Measurements from ENCODE around the gene PPP1R8.

- no peak for TF ChIP-seq CTCF (conservative IDR thresholded peaks at IDR 0.05)
- TF ChIP-seq ZFX (IDR thresholded peaks at IDR 0.05), result no peak
Observed at GRCh38 chr1:27809883-27810282, 20.7 kb upstream of the PPP1R8 start.
